Panc1 (cell line): ENCODE data around the gene KCNQ1OT1. TPM values are rescaled to one million over a fixed set of nuclear protein-coding genes. Genes with fewer than 3 reads are reported as not detected.

Source experiments
- ATAC-seq: fragments of 200-7000 bp; cut with Tn5 transposase; 2 replicates; pipeline ENCODE4 v1.9.1; 2020; ENCODE audit warnings: mild to moderate bottlenecking, moderate library complexity
- BruUV-seq: library from RNA; stranded (reverse); fragments of 400-500 nt; replicated peaks from 2 replicates; lab custom pipeline; 2021; lab: Mats Ljungman, UMichigan
- CTCF ChIA-PET: fragments of 300-600 bp; sonication (Branson Sonifier 250); formaldehyde crosslinking; loops from one replicate; lab custom pipeline; 2022; ENCODE audit warnings: antibody characterized with exemption; lab: Charles Lee
- POLR2A ChIA-PET: fragments of 300-600 bp; sonication (Branson Sonifier 250); formaldehyde crosslinking; loops from one replicate; lab custom pipeline; 2022; ENCODE audit warnings: antibody characterized with exemption; lab: Charles Lee
- DNase-seq: peaks from one replicate; pipeline ENCODE4 v3.0.0-alpha.2; 2010; ENCODE audit warnings: low read depth, low spot score
- H3K27ac ChIP-seq: 2 replicates; pipeline ENCODE4 v1.5.1; 2011; ENCODE audit warnings: mild to moderate bottlenecking, low read length, inconsistent platforms
- H3K27me3 ChIP-seq: fragments of 200-500 bp; sonication (Bioruptor generic); 2 replicates; pipeline ENCODE4 v1.6.0; 2014; ENCODE audit warnings: low read length, inconsistent platforms; ENCODE audit not compliant: control insufficient read depth, insufficient read depth
- H3K36me3 ChIP-seq: fragments of 200-500 bp; sonication (Bioruptor generic); 2 replicates; pipeline ENCODE4 v1.5.1; 2014; ENCODE audit warnings: inconsistent platforms, mild to moderate bottlenecking, low read length, moderate library complexity; ENCODE audit not compliant: control insufficient read depth, insufficient read depth
- H3K4me1 ChIP-seq: 2 replicates; pipeline ENCODE4 v1.5.1; 2011; ENCODE audit warnings: inconsistent platforms, mild to moderate bottlenecking, low read length, moderate library complexity; ENCODE audit not compliant: control insufficient read depth, insufficient read depth
- H3K4me3 ChIP-seq, 2 experiments: 2 replicates each; pipeline ENCODE4 v1.5.1; 2011 to 2012; ENCODE audit warnings: low read depth in 2 of 2, low read length in 2 of 2, mild to moderate bottlenecking in 2 of 2, inconsistent platforms in 1 of 2, moderate library complexity in 1 of 2
- H3K9me3 ChIP-seq: fragments of 200-500 bp; sonication (Bioruptor generic); 2 replicates; pipeline ENCODE4 v1.5.1; 2014; ENCODE audit warnings: low read depth, mild to moderate bottlenecking, inconsistent platforms, low read length, moderate library complexity; ENCODE audit not compliant: control insufficient read depth, insufficient read depth
- POLR2AphosphoS5 ChIP-seq: IDR thresholded peaks from 2 replicates; pipeline ENCODE4 v1.6.1; 2012; ENCODE audit warnings: mild to moderate bottlenecking, low read depth, low read length, moderate library complexity
- SIN3A ChIP-seq: IDR thresholded peaks from 2 replicates; pipeline ENCODE4 v1.6.1; 2012; ENCODE audit warnings: low read depth, mild to moderate bottlenecking, low read length, moderate library complexity, borderline replicate concordance; ENCODE audit not compliant: insufficient read depth
- TCF7L2 ChIP-seq: IDR thresholded peaks from 2 replicates; pipeline ENCODE4 v1.6.1; 2011; ENCODE audit warnings: mild to moderate bottlenecking, low read depth, low read length, inconsistent platforms
- in situ Hi-C: cut with HindIII; loops from 2 replicates; pipeline ENCODE4 v1.10.0; 2016; ENCODE audit warnings: low sequenced_read_pairs, low pct_unique_long_range_greater_than_20kb
- intact Hi-C: fragments of 100-400 bp; cut with micrococcal nuclease; formaldehyde crosslinking; loops from one replicate; pipeline ENCODE4 v1.10.0; 2022; ENCODE audit not compliant: unreplicated experiment
- total RNA-seq: library from RNA; stranded (reverse); gene quantifications from one replicate; pipeline ENCODE4 v1.2.1, GENCODE V29; 2021; ENCODE audit not compliant: unreplicated experiment
- TF ChIP-seq, protein P1 (sequence below), 2 experiments: IDR thresholded peaks; 2 replicates each; pipeline ENCODE4 v1.6.1; 2011 to 2012; ENCODE audit warnings: low read depth in 2 of 2, control low read depth in 1 of 2, low read length in 1 of 2, mild to moderate bottlenecking in 1 of 2, moderate library complexity in 1 of 2; ENCODE audit not compliant: insufficient read depth in 1 of 2
- TF ChIP-seq, protein P2 (sequence below): fragments of 450-650 bp; IDR thresholded peaks from 2 replicates; pipeline ENCODE4 v1.5.1; 2017; ENCODE audit warnings: mild to moderate bottlenecking

Gene KCNQ1OT1
- total RNA-seq, 1 experiment from 2014 or later = 1.3 TPM

DNA sequence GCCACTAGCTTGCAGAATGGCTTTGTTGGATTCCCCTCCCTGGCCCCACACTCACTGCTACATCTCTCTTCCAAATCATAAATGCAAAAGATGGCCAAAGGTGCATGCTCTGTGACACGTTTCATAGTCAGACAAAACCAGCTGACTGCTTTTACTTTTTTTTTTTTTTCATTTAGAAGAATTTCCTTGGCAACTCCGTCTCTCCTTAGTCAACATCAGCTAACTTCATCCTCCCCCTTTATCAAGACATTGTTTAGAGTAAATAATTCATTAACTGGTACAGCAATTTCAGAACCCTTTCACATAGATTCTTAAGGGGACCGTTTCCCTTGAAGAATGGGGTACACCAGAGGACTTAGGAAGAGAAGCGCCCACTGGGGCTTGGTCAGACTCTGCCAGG, 16.0 kb downstream of the KCNQ1OT1 start:
- in situ Hi-C loops (no loop called here), intact Hi-C loops (no loop called here)
- H3K27ac ChIP-seq = no peak overlapping the region
- no peak overlapping the region for H3K4me3 ChIP-seq
- no TSS peak for BruUV-seq
- no peak for DNase-seq
- H3K27me3 ChIP-seq = no peaks in the 10 kb centered on the region
- no peak for TF ChIP-seq SIN3A
- no peak for TF ChIP-seq POLR2AphosphoS5
- TF ChIP-seq, protein P1, sequence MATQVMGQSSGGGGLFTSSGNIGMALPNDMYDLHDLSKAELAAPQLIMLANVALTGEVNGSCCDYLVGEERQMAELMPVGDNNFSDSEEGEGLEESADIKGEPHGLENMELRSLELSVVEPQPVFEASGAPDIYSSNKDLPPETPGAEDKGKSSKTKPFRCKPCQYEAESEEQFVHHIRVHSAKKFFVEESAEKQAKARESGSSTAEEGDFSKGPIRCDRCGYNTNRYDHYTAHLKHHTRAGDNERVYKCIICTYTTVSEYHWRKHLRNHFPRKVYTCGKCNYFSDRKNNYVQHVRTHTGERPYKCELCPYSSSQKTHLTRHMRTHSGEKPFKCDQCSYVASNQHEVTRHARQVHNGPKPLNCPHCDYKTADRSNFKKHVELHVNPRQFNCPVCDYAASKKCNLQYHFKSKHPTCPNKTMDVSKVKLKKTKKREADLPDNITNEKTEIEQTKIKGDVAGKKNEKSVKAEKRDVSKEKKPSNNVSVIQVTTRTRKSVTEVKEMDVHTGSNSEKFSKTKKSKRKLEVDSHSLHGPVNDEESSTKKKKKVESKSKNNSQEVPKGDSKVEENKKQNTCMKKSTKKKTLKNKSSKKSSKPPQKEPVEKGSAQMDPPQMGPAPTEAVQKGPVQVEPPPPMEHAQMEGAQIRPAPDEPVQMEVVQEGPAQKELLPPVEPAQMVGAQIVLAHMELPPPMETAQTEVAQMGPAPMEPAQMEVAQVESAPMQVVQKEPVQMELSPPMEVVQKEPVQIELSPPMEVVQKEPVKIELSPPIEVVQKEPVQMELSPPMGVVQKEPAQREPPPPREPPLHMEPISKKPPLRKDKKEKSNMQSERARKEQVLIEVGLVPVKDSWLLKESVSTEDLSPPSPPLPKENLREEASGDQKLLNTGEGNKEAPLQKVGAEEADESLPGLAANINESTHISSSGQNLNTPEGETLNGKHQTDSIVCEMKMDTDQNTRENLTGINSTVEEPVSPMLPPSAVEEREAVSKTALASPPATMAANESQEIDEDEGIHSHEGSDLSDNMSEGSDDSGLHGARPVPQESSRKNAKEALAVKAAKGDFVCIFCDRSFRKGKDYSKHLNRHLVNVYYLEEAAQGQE (IDR thresholded peaks at IDR 0.05; ENCODE audit: insufficient read depth in 1 of 2, low read depth in 2 of 2, low read length in 1 of 2) = no peak
- TF ChIP-seq TCF7L2 = no peak
- TF ChIP-seq, protein P2, sequence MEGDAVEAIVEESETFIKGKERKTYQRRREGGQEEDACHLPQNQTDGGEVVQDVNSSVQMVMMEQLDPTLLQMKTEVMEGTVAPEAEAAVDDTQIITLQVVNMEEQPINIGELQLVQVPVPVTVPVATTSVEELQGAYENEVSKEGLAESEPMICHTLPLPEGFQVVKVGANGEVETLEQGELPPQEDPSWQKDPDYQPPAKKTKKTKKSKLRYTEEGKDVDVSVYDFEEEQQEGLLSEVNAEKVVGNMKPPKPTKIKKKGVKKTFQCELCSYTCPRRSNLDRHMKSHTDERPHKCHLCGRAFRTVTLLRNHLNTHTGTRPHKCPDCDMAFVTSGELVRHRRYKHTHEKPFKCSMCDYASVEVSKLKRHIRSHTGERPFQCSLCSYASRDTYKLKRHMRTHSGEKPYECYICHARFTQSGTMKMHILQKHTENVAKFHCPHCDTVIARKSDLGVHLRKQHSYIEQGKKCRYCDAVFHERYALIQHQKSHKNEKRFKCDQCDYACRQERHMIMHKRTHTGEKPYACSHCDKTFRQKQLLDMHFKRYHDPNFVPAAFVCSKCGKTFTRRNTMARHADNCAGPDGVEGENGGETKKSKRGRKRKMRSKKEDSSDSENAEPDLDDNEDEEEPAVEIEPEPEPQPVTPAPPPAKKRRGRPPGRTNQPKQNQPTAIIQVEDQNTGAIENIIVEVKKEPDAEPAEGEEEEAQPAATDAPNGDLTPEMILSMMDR = no peak
- ChIA-PET CTCF (no interaction called here), POLR2A (interaction anchor here (0.6 kb wide), 1 partner anchor 155 kb away, joined by 3 read pairs; no protein-coding TSS in a partner anchor)
- ATAC-seq = no peak
- no peaks in the 10 kb centered on the region for H3K4me1 ChIP-seq
- no peaks in the 10 kb centered on the region for H3K36me3 ChIP-seq
- H3K9me3 ChIP-seq = no peaks in the 10 kb centered on the region

GRCh38 chr11:2681408-2682145, 18.2 kb downstream of the KCNQ1OT1 start:
- no peak overlapping the region for H3K27ac ChIP-seq
- ATAC-seq = no peak
- no peaks in the 10 kb centered on the region for H3K4me1 ChIP-seq
- no peaks in the 10 kb centered on the region for H3K36me3 ChIP-seq
- H3K9me3 ChIP-seq = no peaks in the 10 kb centered on the region
- no peak overlapping the region for H3K4me3 ChIP-seq
- DNase-seq = no peak
- intact Hi-C loops = no loop called here
- no TSS peak for BruUV-seq
- no peaks in the 10 kb centered on the region for H3K27me3 ChIP-seq
- POLR2A ChIA-PET = interaction anchor here (0.5 kb wide), 1 partner anchor 355 kb away, joined by 3 read pairs; no protein-coding TSS in a partner anchor
- in situ Hi-C loops = no loop called here
- CTCF ChIA-PET = no interaction called here
- TF ChIP-seq POLR2AphosphoS5 = no peak
- TF ChIP-seq, protein P1 (IDR thresholded peaks at IDR 0.05; ENCODE audit: insufficient read depth in 1 of 2, low read depth in 2 of 2, low read length in 1 of 2) = no peak
- no peak for TF ChIP-seq TCF7L2
- no peak for TF ChIP-seq SIN3A
- TF ChIP-seq, protein P2 = no peak
